Progenitor cell of endocrine pancreas (in vitro differentiated cells): ENCODE results near the gene DOCK6. TPM values are rescaled to one million over a fixed set of nuclear protein-coding genes. Genes with fewer than 3 reads are reported as not detected.
A peak's percentile ranks its signal among the peaks of the same experiment; 100 is the strongest.

Experiments used
- DNase-seq: peaks from one replicate; pipeline ENCODE4 v3.0.0; 2021; ENCODE audit warnings: low spot score; ENCODE audit not compliant: unreplicated experiment
- H3K27ac Mint-ChIP-seq: 2 replicates; pipeline ENCODE4 v1.8.0; 2021; ENCODE audit warnings: mild to moderate bottlenecking, moderate library complexity, mixed read lengths
- H3K27me3 Mint-ChIP-seq: 2 replicates; pipeline ENCODE4 v1.8.0; 2021; ENCODE audit warnings: mixed read lengths
- H3K36me3 Mint-ChIP-seq: 2 replicates; pipeline ENCODE4 v1.8.0; 2022; ENCODE audit warnings: mixed read lengths; ENCODE audit not compliant: insufficient read depth
- H3K4me1 Mint-ChIP-seq: 2 replicates; pipeline ENCODE4 v1.8.0; 2021; ENCODE audit warnings: low read depth, mixed read lengths
- H3K4me3 Mint-ChIP-seq: 2 replicates; pipeline ENCODE4 v1.8.0; 2021; ENCODE audit warnings: low read depth, mild to moderate bottlenecking, moderate library complexity, mixed read lengths
- H3K9me3 Mint-ChIP-seq: 2 replicates; pipeline ENCODE4 v1.8.0; 2021; ENCODE audit warnings: low read depth, mixed read lengths
- total RNA-seq: library from RNA; stranded (reverse); gene quantifications from 2 replicates; pipeline ENCODE4 v1.2.1, GENCODE V29; 2021
- TF ChIP-seq, protein P1 (sequence below): fragments of 200-600 bp; sonication (generic); IDR thresholded peaks from one replicate; pipeline ENCODE4 v1.5.0; 2021; ENCODE audit warnings: antibody characterized with exemption, mild to moderate bottlenecking; ENCODE audit not compliant: unreplicated experiment

The DOCK6 gene
- total RNA-seq, 1 donor from 2014 or later: 88.0 TPM

DNA sequence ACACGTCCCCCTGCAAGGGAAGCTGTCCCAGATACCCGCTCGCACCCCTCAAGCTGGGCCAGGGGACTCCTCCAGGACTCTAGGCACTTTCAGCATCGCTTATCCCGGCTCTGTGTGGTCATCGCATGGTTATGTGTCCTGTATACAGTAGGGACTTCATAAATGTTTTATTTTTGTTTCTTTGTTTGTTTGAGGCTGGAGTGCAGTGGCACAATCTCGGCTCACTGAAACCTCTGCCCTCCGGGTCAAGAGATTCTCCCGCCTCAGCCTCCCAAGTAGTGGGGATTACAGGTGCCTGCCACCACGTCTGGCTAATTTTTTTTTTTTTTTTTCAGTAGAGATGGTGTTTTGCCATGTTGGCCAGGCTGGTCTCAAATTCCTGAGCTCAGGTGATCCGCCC lies 15.4 kb downstream of the DOCK6 start:
- no peak for DNase-seq
- H3K4me1 Mint-ChIP-seq: no peaks in the 10 kb centered on the region
- H3K27ac Mint-ChIP-seq: peak overlapping the region; percentile 2
- no peaks in the 10 kb centered on the region for H3K9me3 Mint-ChIP-seq
- H3K36me3 Mint-ChIP-seq: peaks cover 17% of the 10 kb centered on the region
- H3K4me3 Mint-ChIP-seq: no peak overlapping the region
- no peaks in the 10 kb centered on the region for H3K27me3 Mint-ChIP-seq
- TF ChIP-seq, protein P1, sequence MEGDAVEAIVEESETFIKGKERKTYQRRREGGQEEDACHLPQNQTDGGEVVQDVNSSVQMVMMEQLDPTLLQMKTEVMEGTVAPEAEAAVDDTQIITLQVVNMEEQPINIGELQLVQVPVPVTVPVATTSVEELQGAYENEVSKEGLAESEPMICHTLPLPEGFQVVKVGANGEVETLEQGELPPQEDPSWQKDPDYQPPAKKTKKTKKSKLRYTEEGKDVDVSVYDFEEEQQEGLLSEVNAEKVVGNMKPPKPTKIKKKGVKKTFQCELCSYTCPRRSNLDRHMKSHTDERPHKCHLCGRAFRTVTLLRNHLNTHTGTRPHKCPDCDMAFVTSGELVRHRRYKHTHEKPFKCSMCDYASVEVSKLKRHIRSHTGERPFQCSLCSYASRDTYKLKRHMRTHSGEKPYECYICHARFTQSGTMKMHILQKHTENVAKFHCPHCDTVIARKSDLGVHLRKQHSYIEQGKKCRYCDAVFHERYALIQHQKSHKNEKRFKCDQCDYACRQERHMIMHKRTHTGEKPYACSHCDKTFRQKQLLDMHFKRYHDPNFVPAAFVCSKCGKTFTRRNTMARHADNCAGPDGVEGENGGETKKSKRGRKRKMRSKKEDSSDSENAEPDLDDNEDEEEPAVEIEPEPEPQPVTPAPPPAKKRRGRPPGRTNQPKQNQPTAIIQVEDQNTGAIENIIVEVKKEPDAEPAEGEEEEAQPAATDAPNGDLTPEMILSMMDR: no peak

DNA sequence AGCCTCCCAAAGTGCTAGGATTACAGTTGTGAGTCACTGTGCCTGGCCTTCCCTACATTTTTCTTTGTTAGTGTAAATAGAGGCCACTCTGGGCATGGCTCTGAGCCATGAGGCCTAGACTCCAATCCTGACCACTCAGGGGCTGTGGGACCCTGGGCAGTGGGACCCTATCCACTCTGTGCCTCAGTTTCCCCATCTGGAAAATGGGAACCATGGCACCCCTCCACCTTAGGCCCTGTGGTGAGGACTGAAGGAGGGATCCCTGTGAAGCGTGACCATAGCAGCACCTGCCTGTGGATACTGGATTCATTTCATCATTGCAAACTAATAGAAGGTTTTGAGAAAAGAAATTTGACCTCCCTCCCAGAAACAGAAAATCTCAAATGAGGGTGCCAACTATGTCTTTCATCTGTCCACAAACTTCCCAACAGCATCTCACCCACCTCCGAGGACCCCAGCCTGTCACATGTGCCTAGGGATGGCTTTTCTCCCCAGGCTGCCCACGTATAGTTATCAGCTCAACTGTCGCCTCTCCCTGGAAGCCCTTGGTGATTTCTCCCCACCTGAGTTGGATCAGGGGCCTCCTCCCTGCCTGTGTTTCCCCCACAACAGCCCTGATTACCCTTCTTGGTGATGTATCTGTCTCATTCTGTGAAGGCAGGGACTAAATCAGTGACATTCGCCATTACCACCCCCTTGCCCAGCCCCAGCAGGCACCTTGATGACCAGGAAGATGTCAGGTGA lies 17.3 kb downstream of the DOCK6 start:
- Mint-ChIP-seq H3K4me3 (no peak overlapping the region), H3K27ac (no peak overlapping the region), H3K27me3 (no peaks in the 10 kb centered on the region), H3K9me3 (no peaks in the 10 kb centered on the region), H3K36me3 (peaks cover 21% of the 10 kb centered on the region), H3K4me1 (no peaks in the 10 kb centered on the region)
- no peak for DNase-seq
- TF ChIP-seq, protein P1: no peak

DNA sequence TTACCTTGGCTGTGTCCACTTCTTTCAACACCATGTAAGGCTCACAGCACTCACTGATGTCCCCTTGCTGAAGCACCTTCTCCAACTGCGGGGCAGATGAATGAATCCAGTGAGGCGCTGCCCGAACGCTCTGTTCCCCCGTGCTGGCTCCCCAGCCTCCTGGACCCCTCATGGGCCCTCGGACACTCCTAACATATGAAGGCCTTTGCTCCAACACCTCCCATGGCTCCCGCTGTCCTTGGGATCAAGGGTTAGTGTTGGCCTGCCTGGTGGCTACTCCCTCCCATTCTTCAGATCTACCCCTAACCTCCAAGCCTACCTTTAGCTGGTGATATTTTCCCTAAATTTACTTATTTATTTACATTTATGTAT lies 18.5 kb downstream of the DOCK6 start:
- Mint-ChIP-seq H3K27ac (no peak overlapping the region), H3K27me3 (no peaks in the 10 kb centered on the region), H3K4me1 (no peaks in the 10 kb centered on the region), H3K36me3 (peaks cover 28% of the 10 kb centered on the region), H3K9me3 (no peaks in the 10 kb centered on the region), H3K4me3 (no peak overlapping the region)
- TF ChIP-seq, protein P1: no peak
- no peak for DNase-seq

DNA sequence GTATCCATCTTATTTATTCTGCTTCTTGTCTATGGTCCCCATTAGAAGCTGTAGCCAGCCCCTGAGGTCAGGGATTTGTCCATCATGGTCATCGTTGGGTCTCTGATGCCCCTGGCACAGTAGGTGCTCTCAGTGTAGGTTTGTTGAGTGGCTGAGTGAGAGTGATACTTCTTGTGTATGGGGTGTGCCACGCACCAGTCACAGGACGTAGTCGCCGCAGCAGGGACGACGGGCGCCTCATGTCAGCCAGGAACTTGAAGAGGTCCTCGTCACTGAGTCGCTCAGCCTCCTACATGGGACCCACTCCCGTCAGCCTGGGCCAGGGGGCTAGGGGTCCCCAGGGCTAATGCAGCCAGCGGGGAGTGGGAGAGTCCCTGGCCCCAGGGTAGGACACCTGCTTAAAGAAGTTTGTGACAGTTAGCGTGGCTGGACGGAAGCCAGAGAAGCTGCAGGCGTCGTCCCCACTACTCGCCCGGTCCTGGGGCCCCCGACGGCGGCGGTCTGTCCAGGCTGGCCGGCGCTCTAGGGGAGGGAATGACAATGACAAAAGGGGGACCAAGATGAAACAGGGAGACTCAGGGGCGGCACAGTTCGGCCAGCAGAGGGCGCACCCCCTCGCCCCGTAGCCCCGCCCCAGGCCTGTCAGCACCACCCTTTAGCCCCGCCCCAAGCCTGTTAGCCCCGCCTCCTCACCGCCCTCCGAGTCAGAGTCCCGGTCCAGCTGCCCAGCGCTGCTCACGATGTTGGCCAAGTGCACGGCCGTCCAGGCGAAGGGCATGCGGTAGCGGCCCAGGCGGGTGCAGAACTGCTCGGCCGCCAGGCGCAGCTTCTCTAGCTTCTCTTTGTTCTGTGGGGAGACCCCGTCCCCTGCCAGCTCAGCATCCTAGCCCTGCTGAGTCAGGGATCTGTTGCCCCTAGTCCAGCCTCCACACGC lies 19.2 kb downstream of the DOCK6 start:
- Mint-ChIP-seq H3K36me3 (peaks cover 31% of the 10 kb centered on the region), H3K27me3 (no peaks in the 10 kb centered on the region), H3K9me3 (no peaks in the 10 kb centered on the region), H3K4me3 (no peak overlapping the region), H3K27ac (no peak overlapping the region), H3K4me1 (no peaks in the 10 kb centered on the region)
- DNase-seq: peak; percentile 78
- TF ChIP-seq, protein P1: peak; percentile 71

DNA sequence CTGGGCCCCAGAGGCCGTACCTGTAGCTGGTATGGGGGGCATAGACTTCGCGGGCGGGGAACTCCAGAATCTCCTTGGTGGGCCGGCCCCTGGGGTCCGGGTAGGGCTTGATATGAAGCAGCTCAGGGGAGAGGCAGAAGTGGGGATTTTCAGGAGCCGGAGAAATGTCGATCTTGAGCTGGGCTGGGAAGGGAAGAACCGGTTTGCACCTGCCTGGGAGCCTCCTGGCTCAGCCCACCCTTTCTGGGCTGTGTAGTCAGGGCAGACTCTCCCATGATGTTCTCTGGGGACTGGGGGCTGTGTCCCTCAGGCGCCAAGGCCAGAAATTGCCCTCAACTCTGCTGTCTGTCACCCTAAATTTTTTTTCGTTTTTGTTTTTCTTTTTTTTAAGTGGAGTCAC lies 20.3 kb downstream of the DOCK6 start:
- DNase-seq: no peak
- Mint-ChIP-seq H3K36me3 (peaks cover 30% of the 10 kb centered on the region), H3K27me3 (no peaks in the 10 kb centered on the region), H3K27ac (no peak overlapping the region), H3K9me3 (no peaks in the 10 kb centered on the region), H3K4me1 (peaks cover under 1% of the 10 kb centered on the region), H3K4me3 (no peak overlapping the region)
- TF ChIP-seq, protein P1: no peak
